HCT116 (cell line): Measurements from ENCODE around the gene ROBO1.

ENCODE experiments used
- CEBPB ChIP-seq: IDR thresholded peaks from 2 replicates; pipeline ENCODE4 v1.6.1; 2012; ENCODE audit warnings: low read depth
- EGR1 ChIP-seq: IDR thresholded peaks from 2 replicates; pipeline ENCODE4 v1.6.1; 2012; ENCODE audit warnings: low read depth
- ELF1 ChIP-seq: IDR thresholded peaks from 2 replicates; pipeline ENCODE4 v1.6.1; 2012; ENCODE audit warnings: low read depth, borderline replicate concordance
- EZH2 ChIP-seq: fragments of 200-600 bp; sonication (generic); IDR thresholded peaks from 2 replicates; pipeline ENCODE4 v1.6.1; 2017; ENCODE audit warnings: antibody characterized with exemption, mixed run types
- EZH2phosphoT487 ChIP-seq: fragments of 200-600 bp; IDR thresholded peaks from 2 replicates; pipeline ENCODE4 v1.6.1; 2018; ENCODE audit warnings: antibody characterized with exemption, borderline replicate concordance
- JUND ChIP-seq: IDR thresholded peaks from 2 replicates; pipeline ENCODE4 v1.6.1; 2012
- POLR2A ChIP-seq: IDR thresholded peaks from 2 replicates; pipeline ENCODE4 v1.7.0; 2011; ENCODE audit warnings: borderline replicate concordance; ENCODE audit not compliant: insufficient read depth, insufficient read length; ENCODE audit errors: extremely low read depth
- POLR2AphosphoS5 ChIP-seq: IDR thresholded peaks from 2 replicates; pipeline ENCODE4 v1.6.1; 2011; ENCODE audit warnings: mild to moderate bottlenecking, low read depth, low read length, moderate library complexity
- RAD21 ChIP-seq: IDR thresholded peaks from 2 replicates; pipeline ENCODE4 v1.6.1; 2012; ENCODE audit warnings: low read depth, mild to moderate bottlenecking
- ZNF274 ChIP-seq: fragments of 200-500 bp; sonication (Bioruptor generic); IDR thresholded peaks from 2 replicates; pipeline ENCODE4 v1.6.1; 2014; ENCODE audit warnings: mild to moderate bottlenecking, low read depth, low read length, inconsistent platforms
- TF ChIP-seq, protein P1 (sequence below), 3 experiments: fragments of 200-600 bp in 1 of 3; sonication (generic) in 1 of 3; IDR thresholded peaks in 2 of 3; conservative IDR thresholded peaks in 1 of 3; 2 replicates each; pipeline ENCODE4 v1.5.1; 2012 to 2017; ENCODE audit warnings: low read depth in 2 of 3, low read length in 2 of 3, antibody characterized with exemption in 1 of 3, borderline replicate concordance in 1 of 3, control low read depth in 1 of 3, mild to moderate bottlenecking in 1 of 3, mixed read lengths in 1 of 3, mixed run types in 1 of 3, moderate library complexity in 1 of 3; ENCODE audit not compliant: insufficient read depth in 1 of 3
- TF ChIP-seq, protein P2 (sequence below): IDR thresholded peaks from 2 replicates; pipeline ENCODE4 v1.6.1; 2012
- TF ChIP-seq, protein P3 (sequence below): IDR thresholded peaks from 2 replicates; pipeline ENCODE4 v1.6.1; 2011; ENCODE audit warnings: mild to moderate bottlenecking, low read length, moderate library complexity; ENCODE audit not compliant: insufficient replicate concordance; ENCODE audit errors: extremely low read depth

DNA sequence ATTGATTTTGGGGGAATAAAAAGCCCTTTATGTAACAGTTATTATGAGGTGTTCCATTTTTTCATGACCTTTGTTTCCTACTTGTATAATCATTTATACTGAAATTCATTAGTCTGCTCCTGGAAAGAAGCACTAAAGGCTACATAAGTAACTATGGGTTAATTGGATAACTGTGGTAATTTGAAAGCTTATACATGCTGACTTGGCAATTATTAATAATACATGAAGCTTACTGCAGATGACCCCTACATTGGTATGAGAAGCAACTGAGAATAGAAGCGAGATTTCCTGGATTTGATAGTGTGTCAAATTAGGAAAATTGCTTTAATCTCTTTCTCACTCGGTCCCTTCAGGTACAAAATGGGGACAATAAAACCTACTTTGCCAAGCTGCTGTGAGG, 658.0 kb downstream of the ROBO1 start:
- TF ChIP-seq, protein P1, sequence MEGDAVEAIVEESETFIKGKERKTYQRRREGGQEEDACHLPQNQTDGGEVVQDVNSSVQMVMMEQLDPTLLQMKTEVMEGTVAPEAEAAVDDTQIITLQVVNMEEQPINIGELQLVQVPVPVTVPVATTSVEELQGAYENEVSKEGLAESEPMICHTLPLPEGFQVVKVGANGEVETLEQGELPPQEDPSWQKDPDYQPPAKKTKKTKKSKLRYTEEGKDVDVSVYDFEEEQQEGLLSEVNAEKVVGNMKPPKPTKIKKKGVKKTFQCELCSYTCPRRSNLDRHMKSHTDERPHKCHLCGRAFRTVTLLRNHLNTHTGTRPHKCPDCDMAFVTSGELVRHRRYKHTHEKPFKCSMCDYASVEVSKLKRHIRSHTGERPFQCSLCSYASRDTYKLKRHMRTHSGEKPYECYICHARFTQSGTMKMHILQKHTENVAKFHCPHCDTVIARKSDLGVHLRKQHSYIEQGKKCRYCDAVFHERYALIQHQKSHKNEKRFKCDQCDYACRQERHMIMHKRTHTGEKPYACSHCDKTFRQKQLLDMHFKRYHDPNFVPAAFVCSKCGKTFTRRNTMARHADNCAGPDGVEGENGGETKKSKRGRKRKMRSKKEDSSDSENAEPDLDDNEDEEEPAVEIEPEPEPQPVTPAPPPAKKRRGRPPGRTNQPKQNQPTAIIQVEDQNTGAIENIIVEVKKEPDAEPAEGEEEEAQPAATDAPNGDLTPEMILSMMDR (IDR thresholded peaks at IDR 0.05 in 2 of 3, conservative IDR thresholded peaks at IDR 0.05 in 1 of 3; ENCODE audit: borderline replicate concordance in 1 of 3, insufficient read depth in 1 of 3, low read depth in 2 of 3, low read length in 2 of 3), result no peak
- no peak for TF ChIP-seq EZH2
- TF ChIP-seq POLR2AphosphoS5, result no peak
- no peak for TF ChIP-seq EGR1
- TF ChIP-seq POLR2A, result no peak
- TF ChIP-seq, protein P2, sequence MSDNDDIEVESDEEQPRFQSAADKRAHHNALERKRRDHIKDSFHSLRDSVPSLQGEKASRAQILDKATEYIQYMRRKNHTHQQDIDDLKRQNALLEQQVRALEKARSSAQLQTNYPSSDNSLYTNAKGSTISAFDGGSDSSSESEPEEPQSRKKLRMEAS, result no peak
- TF ChIP-seq CEBPB, result no peak
- no peak for TF ChIP-seq RAD21
- no peak for TF ChIP-seq EZH2phosphoT487
- no peak for TF ChIP-seq ZNF274
- no peak for TF ChIP-seq JUND
- no peak for TF ChIP-seq ELF1
- TF ChIP-seq, protein P3, sequence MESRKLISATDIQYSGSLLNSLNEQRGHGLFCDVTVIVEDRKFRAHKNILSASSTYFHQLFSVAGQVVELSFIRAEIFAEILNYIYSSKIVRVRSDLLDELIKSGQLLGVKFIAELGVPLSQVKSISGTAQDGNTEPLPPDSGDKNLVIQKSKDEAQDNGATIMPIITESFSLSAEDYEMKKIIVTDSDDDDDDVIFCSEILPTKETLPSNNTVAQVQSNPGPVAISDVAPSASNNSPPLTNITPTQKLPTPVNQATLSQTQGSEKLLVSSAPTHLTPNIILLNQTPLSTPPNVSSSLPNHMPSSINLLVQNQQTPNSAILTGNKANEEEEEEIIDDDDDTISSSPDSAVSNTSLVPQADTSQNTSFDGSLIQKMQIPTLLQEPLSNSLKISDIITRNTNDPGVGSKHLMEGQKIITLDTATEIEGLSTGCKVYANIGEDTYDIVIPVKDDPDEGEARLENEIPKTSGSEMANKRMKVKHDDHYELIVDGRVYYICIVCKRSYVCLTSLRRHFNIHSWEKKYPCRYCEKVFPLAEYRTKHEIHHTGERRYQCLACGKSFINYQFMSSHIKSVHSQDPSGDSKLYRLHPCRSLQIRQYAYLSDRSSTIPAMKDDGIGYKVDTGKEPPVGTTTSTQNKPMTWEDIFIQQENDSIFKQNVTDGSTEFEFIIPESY, result no peak
